HEK293T (cell line): Measurements from ENCODE around the gene BET1.
"Not testable (repeated sequence)": the region's sequence is repeated elsewhere in the genome, so short reads cannot be mapped to it uniquely, and the experiment has no call there.

Experiments used
- CTCF ChIA-PET: fragments of 350-600 bp; formaldehyde crosslinking; extraction: SDS; loops from one replicate; lab custom pipeline; 2021; ENCODE audit warnings: antibody characterized with exemption, inconsistent platforms; lab: Yijun Ruan, JAX
- POLR2A ChIA-PET: fragments of 350-600 bp; formaldehyde crosslinking; extraction: SDS; loops from one replicate; lab custom pipeline; 2020; ENCODE audit warnings: antibody characterized with exemption, inconsistent platforms; lab: Yijun Ruan, JAX
- DNase-seq: peaks from one replicate; pipeline ENCODE4 v3.0.0; 2012; ENCODE audit warnings: mixed read lengths; ENCODE audit errors: extremely low spot score
- ARNT ChIP-seq: fragments of 450-650 bp; IDR thresholded peaks from 2 replicates; pipeline ENCODE4 v1.6.1; 2017; ENCODE audit warnings: mild to moderate bottlenecking
- BHLHE40 ChIP-seq: fragments of 450-650 bp; IDR thresholded peaks from 2 replicates; pipeline ENCODE4 v1.6.1; 2016; ENCODE audit warnings: mild to moderate bottlenecking, moderate library complexity, borderline replicate concordance
- CTBP1 ChIP-seq: fragments of 450-650 bp; IDR thresholded peaks from 2 replicates; pipeline ENCODE4 v1.6.1; 2016; ENCODE audit warnings: borderline replicate concordance
- ELF4 ChIP-seq: fragments of 450-650 bp; IDR thresholded peaks from 2 replicates; pipeline ENCODE4 v1.6.1; 2017; ENCODE audit warnings: antibody characterized with exemption
- FOXA1 ChIP-seq: fragments of 450-650 bp; IDR thresholded peaks from 2 replicates; pipeline ENCODE4 v1.6.1; 2016; ENCODE audit warnings: mild to moderate bottlenecking
- FOXK2 ChIP-seq: fragments of 450-650 bp; IDR thresholded peaks from 2 replicates; pipeline ENCODE4 v1.6.1; 2016; ENCODE audit warnings: mild to moderate bottlenecking
- FOXM1 ChIP-seq: fragments of 450-650 bp; IDR thresholded peaks from 2 replicates; pipeline ENCODE4 v1.6.1; 2017; ENCODE audit warnings: mild to moderate bottlenecking, borderline replicate concordance
- HDGF ChIP-seq: fragments of 450-650 bp; IDR thresholded peaks from 2 replicates; pipeline ENCODE4 v1.6.1; 2017; ENCODE audit warnings: antibody characterized with exemption, borderline replicate concordance
- L3MBTL2 ChIP-seq: fragments of 450-650 bp; conservative IDR thresholded peaks from 2 replicates; pipeline ENCODE4 v1.6.1; 2016; ENCODE audit warnings: mild to moderate bottlenecking
- LEF1 ChIP-seq: fragments of 450-650 bp; IDR thresholded peaks from 2 replicates; pipeline ENCODE4 v1.6.1; 2017; ENCODE audit warnings: mild to moderate bottlenecking, borderline replicate concordance
- NFRKB ChIP-seq: fragments of 450-650 bp; IDR thresholded peaks from 2 replicates; pipeline ENCODE4 v1.6.1; 2016; ENCODE audit warnings: mild to moderate bottlenecking, moderate library complexity
- SP1 ChIP-seq: fragments of 450-650 bp; IDR thresholded peaks from 2 replicates; pipeline ENCODE4 v1.6.1; 2017
- SUZ12 ChIP-seq: fragments of 450-650 bp; IDR thresholded peaks from 2 replicates; pipeline ENCODE4 v1.6.1; 2016; ENCODE audit warnings: mild to moderate bottlenecking
- TARDBP ChIP-seq: fragments of 450-650 bp; IDR thresholded peaks from 2 replicates; pipeline ENCODE4 v1.6.1; 2016
- ZNF384 ChIP-seq: fragments of 450-650 bp; IDR thresholded peaks from 2 replicates; pipeline ENCODE4 v1.6.1; 2016
- TF ChIP-seq, protein P1 (sequence below): fragments of 450-650 bp; IDR thresholded peaks from 2 replicates; pipeline ENCODE4 v1.6.1; 2016

Gene BET1

DNA sequence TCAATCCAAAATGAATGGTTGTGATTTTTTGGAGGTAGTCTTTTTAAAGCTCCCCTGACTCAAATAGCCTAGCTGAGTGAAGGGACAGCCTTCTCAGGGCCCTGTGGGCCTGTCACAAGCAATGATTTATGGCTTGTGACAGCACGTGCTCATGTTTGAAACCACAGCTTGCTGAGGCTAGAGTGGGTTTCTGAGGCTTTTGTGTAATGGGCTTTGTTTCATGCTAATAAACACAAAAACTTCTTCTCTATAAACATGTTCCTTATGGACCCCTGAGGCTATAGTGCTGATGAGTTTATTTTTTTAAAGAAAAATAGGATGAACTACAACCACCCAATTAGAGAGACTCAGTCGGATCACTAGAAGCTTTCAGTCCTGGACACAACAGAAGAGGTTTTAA lies 36.1 kb upstream of the BET1 start:
- POLR2A ChIA-PET: no interaction called here
- CTCF ChIA-PET: no interaction called here
- TF ChIP-seq, protein P1, sequence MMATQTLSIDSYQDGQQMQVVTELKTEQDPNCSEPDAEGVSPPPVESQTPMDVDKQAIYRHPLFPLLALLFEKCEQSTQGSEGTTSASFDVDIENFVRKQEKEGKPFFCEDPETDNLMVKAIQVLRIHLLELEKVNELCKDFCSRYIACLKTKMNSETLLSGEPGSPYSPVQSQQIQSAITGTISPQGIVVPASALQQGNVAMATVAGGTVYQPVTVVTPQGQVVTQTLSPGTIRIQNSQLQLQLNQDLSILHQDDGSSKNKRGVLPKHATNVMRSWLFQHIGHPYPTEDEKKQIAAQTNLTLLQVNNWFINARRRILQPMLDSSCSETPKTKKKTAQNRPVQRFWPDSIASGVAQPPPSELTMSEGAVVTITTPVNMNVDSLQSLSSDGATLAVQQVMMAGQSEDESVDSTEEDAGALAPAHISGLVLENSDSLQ: peak; percentile 96
- TF ChIP-seq ZNF384 (no peak), SP1 (no peak), L3MBTL2 (peak; percentile 65)
- DNase-seq: peak; percentile 39

GRCh38 chr7:94039368-94040035 lies 35.3 kb upstream of the BET1 start:
- ChIA-PET CTCF (interaction anchor here (0.9 kb wide), 1 partner anchor 137 kb away, joined by 3 read pairs; no protein-coding TSS in a partner anchor), POLR2A (no interaction called here)
- TF ChIP-seq SP1: no peak
- no peak for TF ChIP-seq FOXA1
- no peak for TF ChIP-seq CTBP1
- TF ChIP-seq NFRKB: no peak
- no peak for TF ChIP-seq ZNF384
- no peak for TF ChIP-seq BHLHE40
- TF ChIP-seq FOXK2: no peak
- TF ChIP-seq L3MBTL2: no peak
- TF ChIP-seq FOXM1: no peak
- TF ChIP-seq, protein P1: no peak
- no peak for TF ChIP-seq LEF1
- no peak for TF ChIP-seq TARDBP
- no peak for TF ChIP-seq SUZ12
- TF ChIP-seq ARNT: no peak
- TF ChIP-seq ELF4: no peak
- no peak for TF ChIP-seq HDGF
- DNase-seq: no peak

DNA sequence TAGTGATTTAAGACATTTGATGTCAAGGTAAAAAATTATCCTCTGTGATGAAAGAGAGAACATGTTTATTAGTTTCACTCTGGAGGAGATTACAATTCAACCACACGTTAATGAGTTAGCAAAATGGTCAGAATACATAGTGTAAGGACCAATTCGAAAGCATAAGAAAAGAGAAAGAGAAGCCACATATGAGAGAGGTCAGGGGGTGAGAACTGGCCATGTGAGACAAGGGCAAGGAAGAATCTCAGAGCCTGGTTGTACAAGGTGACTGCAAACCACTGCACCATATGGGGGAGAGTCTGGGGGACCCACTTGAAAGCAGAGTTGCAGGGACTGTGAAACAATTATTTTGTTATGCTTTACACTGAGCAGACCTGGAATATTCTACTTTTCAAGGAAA lies 27.7 kb upstream of the BET1 start:
- POLR2A ChIA-PET: no interaction called here

GRCh38 chr7:94030634-94031033 lies 26.5 kb upstream of the BET1 start:
- DNase-seq: no peak
- POLR2A ChIA-PET: no interaction called here
- CTCF ChIA-PET: no interaction called here
- no peak for TF ChIP-seq NFRKB
- no peak for TF ChIP-seq FOXK2
- TF ChIP-seq ARNT: no peak
- TF ChIP-seq BHLHE40: no peak
- no peak for TF ChIP-seq FOXA1
- TF ChIP-seq ZNF384: no peak
- no peak for TF ChIP-seq ELF4

More for the DNA sequence above, 27.7 kb upstream of the BET1 start:
- CTCF ChIA-PET: no interaction called here
- TF ChIP-seq SUZ12 (no peak), FOXM1 (no peak), NFRKB (no peak), ELF4 (no peak), ZNF384 (no peak), FOXK2 (no peak), CTBP1 (no peak), SP1 (no peak), L3MBTL2 (no peak), FOXA1 (no peak), LEF1 (no peak), BHLHE40 (no peak), ARNT (no peak), HDGF (no peak), TARDBP (no peak)
- TF ChIP-seq, protein P1: no peak
- no peak for DNase-seq

DNA sequence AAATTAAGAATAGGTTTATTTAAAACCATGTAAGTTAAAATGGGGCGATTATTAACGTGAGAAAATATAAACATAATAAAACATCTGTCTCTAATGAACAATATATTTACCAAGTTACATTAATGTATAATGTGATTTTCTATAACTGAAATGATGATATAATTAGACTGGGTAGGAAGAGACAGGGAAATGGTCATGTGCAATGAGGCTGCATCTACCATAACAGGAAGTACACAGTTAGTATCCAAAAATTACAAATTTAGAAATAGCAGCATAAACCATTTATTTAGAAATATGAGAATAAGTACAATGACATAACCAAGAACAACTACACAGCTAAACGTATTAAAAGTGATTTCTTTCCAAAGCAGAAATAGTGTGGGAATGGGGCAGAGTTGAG lies 25.8 kb upstream of the BET1 start:
- ChIA-PET POLR2A (no interaction called here), CTCF (no interaction called here)
- no peak for TF ChIP-seq FOXK2
- no peak for TF ChIP-seq SP1
- no peak for TF ChIP-seq FOXM1
- no peak for TF ChIP-seq CTBP1
- TF ChIP-seq ZNF384: no peak
- no peak for TF ChIP-seq TARDBP
- TF ChIP-seq LEF1: no peak
- TF ChIP-seq ARNT: no peak
- TF ChIP-seq FOXA1: no peak
- TF ChIP-seq BHLHE40: no peak
- TF ChIP-seq, protein P1: no peak
- TF ChIP-seq ELF4: no peak
- no peak for TF ChIP-seq SUZ12
- TF ChIP-seq HDGF: no peak
- no peak for TF ChIP-seq L3MBTL2
- no peak for TF ChIP-seq NFRKB
- no peak for DNase-seq

DNA sequence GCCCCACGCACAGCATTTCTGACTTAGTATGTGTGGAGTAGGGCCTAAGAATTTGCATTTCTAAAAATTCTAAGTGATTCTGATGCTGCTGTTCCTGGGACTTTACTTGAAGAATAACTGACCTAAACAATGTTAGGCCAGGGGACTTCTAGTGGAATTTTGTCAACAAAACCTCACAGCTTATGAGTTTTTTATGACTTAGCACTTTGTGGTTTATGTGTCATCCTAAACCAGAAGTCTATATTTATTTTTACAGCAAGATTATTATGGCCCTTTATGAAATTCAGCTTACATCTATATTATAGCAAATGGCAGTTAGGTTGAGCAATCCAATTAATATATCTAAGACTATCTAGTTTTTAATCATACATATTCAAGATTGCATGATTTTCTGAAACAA lies 24.6 kb upstream of the BET1 start:
- no peak for DNase-seq
- ChIA-PET POLR2A (no interaction called here), CTCF (no interaction called here)
- TF ChIP-seq HDGF (no peak), NFRKB (no peak), ARNT (no peak), L3MBTL2 (no peak), FOXK2 (no peak), ELF4 (no peak), BHLHE40 (no peak), SUZ12 (no peak), ZNF384 (no peak), FOXA1 (no peak)
- TF ChIP-seq, protein P1: no peak

DNA sequence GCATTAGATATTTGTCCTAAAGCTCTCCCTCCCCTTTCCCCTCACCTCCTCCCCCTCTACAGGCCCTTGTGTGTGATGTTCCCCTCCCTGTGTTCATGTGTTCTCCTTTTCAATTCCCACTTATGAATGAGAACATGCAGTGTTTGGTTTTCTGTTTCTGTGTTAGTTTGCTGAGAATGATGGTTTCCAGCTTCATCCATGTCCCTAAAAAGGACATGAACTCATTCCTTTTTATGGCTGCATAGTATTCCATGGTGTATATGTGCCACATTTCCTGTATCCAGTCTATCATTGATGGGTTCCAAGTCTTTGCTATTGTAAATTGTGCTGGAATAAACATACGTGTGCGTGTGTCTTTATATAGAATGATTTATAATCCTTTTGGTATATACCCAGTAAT lies 22.5 kb upstream of the BET1 start:
- CTCF ChIA-PET, DNase-seq, POLR2A ChIA-PET: not testable (repeated sequence)
